CD4-positive, alpha-beta T cell (primary cell): ENCODE measurements around the gene MRM1. TPM values are rescaled to one million over a fixed set of nuclear protein-coding genes. Genes with fewer than 3 reads are reported as not detected.

ENCODE experiments used
- ATAC-seq: fragments of 200-7000 bp; cut with Tn5 transposase; one replicate; pipeline ENCODE4 v1.10.0; 2022; ENCODE audit warnings: mild to moderate bottlenecking; ENCODE audit not compliant: poor library complexity
- CTCF ChIA-PET: fragments of 350-600 bp; sonication (Branson Sonifier 250); formaldehyde crosslinking; loops from one replicate; lab custom pipeline; 2021; ENCODE audit warnings: antibody characterized with exemption, inconsistent platforms; lab: Charles Lee
- POLR2A ChIA-PET: fragments of 350-600 bp; sonication (Branson Sonifier 250); formaldehyde crosslinking; loops from one replicate; lab custom pipeline; 2021; ENCODE audit warnings: antibody characterized with exemption, inconsistent platforms; lab: Charles Lee
- DNase-seq, 14 experiments: peaks; one replicate each; pipeline ENCODE4 v3.0.0-alpha.2; 2013 to 2020; ENCODE audit warnings: mixed read lengths in 2 of 14
- H3K27ac ChIP-seq, 2 donors: one replicate each; pipeline versions ENCODE4 v1.5.1 to v1.7.0; 2013; ENCODE audit warnings: low read length in 2 of 2, low read depth in 1 of 2, mild to moderate bottlenecking in 1 of 2
- H3K27me3 ChIP-seq, 2 experiments: 1 replicate in 1 of 2; 2 replicates in 1 of 2; pipeline versions ENCODE4 v1.6.1 to v1.7.0; 2013; ENCODE audit warnings: low read length in 2 of 2, control low read depth in 1 of 2, mild to moderate bottlenecking in 1 of 2, moderate library complexity in 1 of 2; ENCODE audit not compliant: insufficient read depth in 2 of 2, control insufficient read depth in 1 of 2
- H3K36me3 ChIP-seq: one replicate; pipeline ENCODE4 v1.6.1; 2013; ENCODE audit warnings: low read length, control low read depth; ENCODE audit not compliant: insufficient read depth
- H3K4me1 ChIP-seq: one replicate; pipeline ENCODE4 v1.6.1; 2013; ENCODE audit warnings: low read length, control low read depth; ENCODE audit not compliant: insufficient read depth
- H3K4me3 ChIP-seq: one replicate; pipeline ENCODE4 v1.5.1; 2013; ENCODE audit warnings: mild to moderate bottlenecking, low read length, moderate library complexity
- H3K9me3 ChIP-seq, 2 experiments: 1 replicate in 1 of 2; 2 replicates in 1 of 2; pipeline versions ENCODE4 v1.6.1 to v1.7.0; 2013; ENCODE audit warnings: low read length in 2 of 2, mild to moderate bottlenecking in 2 of 2, control low read depth in 1 of 2, moderate library complexity in 1 of 2; ENCODE audit not compliant: control insufficient read depth in 1 of 2, insufficient read depth in 1 of 2
- H3K27ac Mint-ChIP-seq: one replicate; pipeline ENCODE4 v1.8.0; 2020; ENCODE audit warnings: mixed read lengths
- H3K27me3 Mint-ChIP-seq: one replicate; pipeline ENCODE4 v1.8.0; 2021; ENCODE audit warnings: mixed read lengths
- H3K36me3 Mint-ChIP-seq: one replicate; pipeline ENCODE4 v1.8.0; 2021; ENCODE audit warnings: low read depth, mixed read lengths
- H3K4me1 Mint-ChIP-seq: one replicate; pipeline ENCODE4 v1.8.0; 2021; ENCODE audit warnings: low read depth, mixed read lengths
- H3K4me3 Mint-ChIP-seq: one replicate; pipeline ENCODE4 v1.8.0; 2020; ENCODE audit warnings: mild to moderate bottlenecking, mixed read lengths
- H3K9me3 Mint-ChIP-seq: one replicate; pipeline ENCODE4 v1.8.0; 2020; ENCODE audit warnings: mixed read lengths
- intact Hi-C, 2 experiments: fragments of 100-400 bp; cut with DNase I in 1 of 2; cut with micrococcal nuclease in 1 of 2; formaldehyde crosslinking; loops; one replicate each; pipeline versions ENCODE4 v1.15.1 to v1.9.0; 2023 to 2025; cut with DNase I, micrococcal nuclease
- total RNA-seq, 174 experiments: library from RNA in 2 of 174; stranded (reverse) in 2 of 174; gene quantifications; one replicate each; pipeline ENCODE4 v1.2.3 and lab custom pipeline; 2021 to 2026
- TF ChIP-seq, protein P1 (sequence below): fragments of 200-600 bp; IDR thresholded peaks from one replicate; pipeline ENCODE4 v1.8.0; 2022; ENCODE audit warnings: antibody characterized with exemption, mild to moderate bottlenecking

The MRM1 gene
- total RNA-seq, 2 experiments from 2014 or later: 0.81 to 1.1 TPM

DNA sequence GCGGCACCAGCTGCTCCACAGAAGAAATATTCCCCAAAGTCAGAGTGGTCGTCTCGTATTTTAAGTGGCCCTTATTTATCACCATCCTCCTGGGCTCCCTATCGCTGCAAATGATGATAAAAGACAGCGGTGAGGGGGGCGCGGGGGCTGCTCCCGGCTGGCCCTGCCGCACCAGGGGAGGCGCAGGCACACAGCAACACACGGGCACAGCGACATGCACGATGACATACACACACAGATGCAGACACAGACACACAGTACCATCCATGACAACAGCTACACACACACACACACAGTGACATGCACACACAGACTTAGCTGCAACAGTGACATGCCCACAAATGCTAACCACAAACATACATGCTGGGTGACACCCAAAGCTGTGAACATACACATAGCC is 52.5 kb downstream of the MRM1 start:
- ChIA-PET POLR2A (no interaction called here), CTCF (no interaction called here)
- intact Hi-C loops: no loop called here
- H3K36me3 ChIP-seq: no peaks in the 10 kb centered on the region
- Mint-ChIP-seq H3K27me3 (peaks cover 80% of the 10 kb centered on the region), H3K4me3 (no peak overlapping the region), H3K4me1 (peaks cover 6% of the 10 kb centered on the region), H3K27ac (no peak overlapping the region), H3K36me3 (no peaks in the 10 kb centered on the region), H3K9me3 (no peaks in the 10 kb centered on the region)
- peaks cover 12% of the 10 kb centered on the region for H3K4me1 ChIP-seq
- no peak overlapping the region for H3K27ac ChIP-seq
- H3K9me3 ChIP-seq: peaks cover 0 to 13% of the 10 kb centered on the region in 2 experiments
- no peak overlapping the region for H3K4me3 ChIP-seq
- DNase-seq: no peak
- TF ChIP-seq, protein P1, sequence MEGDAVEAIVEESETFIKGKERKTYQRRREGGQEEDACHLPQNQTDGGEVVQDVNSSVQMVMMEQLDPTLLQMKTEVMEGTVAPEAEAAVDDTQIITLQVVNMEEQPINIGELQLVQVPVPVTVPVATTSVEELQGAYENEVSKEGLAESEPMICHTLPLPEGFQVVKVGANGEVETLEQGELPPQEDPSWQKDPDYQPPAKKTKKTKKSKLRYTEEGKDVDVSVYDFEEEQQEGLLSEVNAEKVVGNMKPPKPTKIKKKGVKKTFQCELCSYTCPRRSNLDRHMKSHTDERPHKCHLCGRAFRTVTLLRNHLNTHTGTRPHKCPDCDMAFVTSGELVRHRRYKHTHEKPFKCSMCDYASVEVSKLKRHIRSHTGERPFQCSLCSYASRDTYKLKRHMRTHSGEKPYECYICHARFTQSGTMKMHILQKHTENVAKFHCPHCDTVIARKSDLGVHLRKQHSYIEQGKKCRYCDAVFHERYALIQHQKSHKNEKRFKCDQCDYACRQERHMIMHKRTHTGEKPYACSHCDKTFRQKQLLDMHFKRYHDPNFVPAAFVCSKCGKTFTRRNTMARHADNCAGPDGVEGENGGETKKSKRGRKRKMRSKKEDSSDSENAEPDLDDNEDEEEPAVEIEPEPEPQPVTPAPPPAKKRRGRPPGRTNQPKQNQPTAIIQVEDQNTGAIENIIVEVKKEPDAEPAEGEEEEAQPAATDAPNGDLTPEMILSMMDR: no peak
- peaks cover 22 to 35% of the 10 kb centered on the region in 2 experiments for H3K27me3 ChIP-seq
- ATAC-seq: no peak

DNA sequence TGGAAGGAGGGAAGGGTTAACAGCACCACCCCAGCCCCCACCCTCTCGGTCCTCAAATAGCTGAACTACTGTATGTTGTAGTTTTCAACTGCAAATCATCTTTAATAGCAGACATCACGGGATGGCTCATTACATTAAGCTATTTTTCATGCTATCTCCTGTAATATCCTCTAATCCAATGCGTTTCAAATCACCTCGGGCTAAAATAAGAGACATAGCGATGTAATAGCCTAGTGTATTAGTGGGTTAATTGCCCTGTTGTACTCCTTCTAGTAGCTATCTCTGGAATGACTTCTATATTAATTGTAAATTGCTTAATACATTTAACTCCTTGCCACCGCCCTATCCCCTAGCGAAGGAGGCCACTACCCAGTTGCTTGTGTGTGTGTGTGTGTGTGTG is 54.3 kb downstream of the MRM1 start:
- no peak overlapping the region for H3K4me3 ChIP-seq
- intact Hi-C loops: no loop called here
- H3K4me1 Mint-ChIP-seq: peaks cover 6% of the 10 kb centered on the region
- peaks cover 22 to 35% of the 10 kb centered on the region in 2 experiments for H3K27me3 ChIP-seq
- H3K27ac Mint-ChIP-seq: no peak overlapping the region
- H3K27ac ChIP-seq: no peak overlapping the region
- TF ChIP-seq, protein P1: no peak
- peaks cover 0 to 15% of the 10 kb centered on the region in 2 experiments for H3K9me3 ChIP-seq
- H3K36me3 ChIP-seq: no peaks in the 10 kb centered on the region
- no peak overlapping the region for H3K4me3 Mint-ChIP-seq
- DNase-seq: no peak
- H3K36me3 Mint-ChIP-seq: no peaks in the 10 kb centered on the region
- ChIA-PET CTCF (interaction anchor here (0.6 kb wide), 1 partner anchor 528 kb away, joined by 4 read pairs; no protein-coding TSS in a partner anchor), POLR2A (interaction anchor here (1.3 kb wide), 1 partner anchor 11 kb away, joined by 3 read pairs; no protein-coding TSS in a partner anchor)
- peaks cover 12% of the 10 kb centered on the region for H3K4me1 ChIP-seq
- H3K27me3 Mint-ChIP-seq: peaks cover 83% of the 10 kb centered on the region
- H3K9me3 Mint-ChIP-seq: no peaks in the 10 kb centered on the region
- no peak for ATAC-seq

DNA sequence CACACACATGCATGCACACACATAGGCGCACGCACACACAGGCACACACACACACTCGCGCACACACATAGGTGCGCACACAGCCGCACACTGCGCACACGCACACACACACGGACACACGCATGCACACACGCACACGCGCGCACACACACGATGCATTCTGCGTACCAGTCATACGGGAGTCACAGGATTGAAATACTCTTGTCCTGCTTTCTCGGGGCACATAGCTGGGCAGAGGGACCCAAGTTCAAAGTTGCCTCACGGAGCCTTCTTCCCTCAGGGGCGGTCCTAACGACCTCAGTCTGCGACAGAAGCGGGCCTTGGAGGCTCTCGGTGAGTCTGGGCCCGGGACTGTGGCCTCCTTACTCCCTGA is 56.0 kb downstream of the MRM1 start:
- no peaks in the 10 kb centered on the region for H3K9me3 Mint-ChIP-seq
- Histone ChIP-seq H3K9me3 (peaks cover 0 to 15% of the 10 kb centered on the region in 2 experiments), H3K4me1 (peaks cover 12% of the 10 kb centered on the region), H3K4me3 (no peak overlapping the region), H3K27ac (no peak overlapping the region), H3K27me3 (peaks cover 22 to 35% of the 10 kb centered on the region in 2 experiments), H3K36me3 (no peaks in the 10 kb centered on the region)
- peaks cover 6% of the 10 kb centered on the region for H3K4me1 Mint-ChIP-seq
- DNase-seq: no peak
- peak overlapping the region; percentile 58 for H3K4me3 Mint-ChIP-seq
- intact Hi-C loops: no loop called here
- H3K27ac Mint-ChIP-seq: no peak overlapping the region
- TF ChIP-seq, protein P1: no peak
- ATAC-seq: no peak
- POLR2A ChIA-PET: no interaction called here
- H3K27me3 Mint-ChIP-seq: peaks cover 78% of the 10 kb centered on the region
- H3K36me3 Mint-ChIP-seq: no peaks in the 10 kb centered on the region
- CTCF ChIA-PET: no interaction called here
